ENCODE results near the gene BAIAP2L1. TPM values are rescaled to one million over a fixed set of nuclear protein-coding genes. Genes with fewer than 3 reads are reported as not detected.

BAIAP2L1 gene
- total RNA-seq, 3 donors from 2014 or later, result 1.3 to 11.0 (median 8.5) TPM

DNA sequence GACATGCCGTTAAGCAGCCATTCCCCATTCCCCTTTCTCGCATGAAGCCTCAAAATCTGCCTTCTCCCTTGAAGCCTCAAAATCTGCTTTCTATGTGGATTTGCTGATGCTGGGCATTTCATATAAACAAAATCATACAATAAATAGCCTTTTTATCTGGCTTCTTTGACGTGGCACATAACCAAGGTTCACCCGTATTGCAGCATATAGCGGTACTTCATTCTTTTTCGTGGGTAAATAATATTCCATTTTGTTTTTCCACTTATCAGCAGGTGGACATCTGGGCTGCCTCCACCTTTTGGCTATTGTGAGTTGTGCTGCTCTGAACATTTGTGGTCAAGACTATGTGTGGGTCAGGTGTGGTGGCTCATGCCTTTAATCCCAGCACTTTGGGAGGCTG lies 62.4 kb downstream of the BAIAP2L1 start:
- no peak for DNase-seq (ENCODE audit: low spot score in 2 of 2)
- H3K27ac ChIP-seq, result no peak overlapping the region
- intact Hi-C loops (cut with DNase I; ENCODE audit: low total_unique reads), result no loop called here
- H3K4me1 ChIP-seq, result no peaks in the 10 kb centered on the region
- no peak for TF ChIP-seq POLR2A (IDR thresholded peaks at IDR 0.05)
- H3K27me3 ChIP-seq, result no peaks in the 10 kb centered on the region
- H3K9me3 ChIP-seq, result no peaks in the 10 kb centered on the region
- no peak overlapping the region for H3K4me3 ChIP-seq
- no peaks in the 10 kb centered on the region for H3K36me3 ChIP-seq

DNA sequence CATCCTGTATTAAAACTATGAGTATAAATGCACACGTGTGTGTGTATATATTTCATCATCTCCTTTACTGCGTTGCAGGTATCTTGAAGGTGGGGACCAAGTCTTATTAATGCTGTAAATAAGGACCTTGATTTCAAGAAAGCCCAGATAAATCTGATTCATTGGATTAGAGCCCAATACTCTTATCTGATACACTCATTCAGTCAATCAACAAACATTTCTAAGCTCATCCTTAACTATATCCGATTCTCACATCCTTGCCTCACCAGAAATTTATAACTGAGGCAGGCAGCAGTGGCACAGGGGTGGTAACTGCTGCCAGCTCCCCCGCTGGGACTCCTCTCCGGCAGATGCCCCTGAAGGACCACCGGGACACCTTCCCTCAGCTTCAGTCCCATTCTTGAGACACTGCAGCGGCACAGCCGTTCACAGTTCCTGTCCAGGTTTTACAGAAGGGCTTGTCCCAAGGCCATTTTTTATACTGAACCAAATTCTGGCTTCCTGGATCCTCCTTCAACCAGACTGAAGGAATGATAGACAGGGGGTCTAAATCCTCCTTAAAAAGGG lies 65.4 kb downstream of the BAIAP2L1 start:
- no peak for DNase-seq (ENCODE audit: low spot score in 2 of 2)
- Histone ChIP-seq H3K9me3 (peaks cover 0 to 7% of the 10 kb centered on the region in 2 donors), H3K27ac (no peak overlapping the region), H3K36me3 (no peaks in the 10 kb centered on the region), H3K4me3 (no peak overlapping the region), H3K27me3 (no peaks in the 10 kb centered on the region), H3K4me1 (no peaks in the 10 kb centered on the region)
- intact Hi-C loops (cut with DNase I; ENCODE audit: low total_unique reads), result no loop called here
- TF ChIP-seq POLR2A (IDR thresholded peaks at IDR 0.05) (no peak), POLR2AphosphoS5 (IDR thresholded peaks at IDR 0.05) (no peak)
- TF ChIP-seq, protein P1, sequence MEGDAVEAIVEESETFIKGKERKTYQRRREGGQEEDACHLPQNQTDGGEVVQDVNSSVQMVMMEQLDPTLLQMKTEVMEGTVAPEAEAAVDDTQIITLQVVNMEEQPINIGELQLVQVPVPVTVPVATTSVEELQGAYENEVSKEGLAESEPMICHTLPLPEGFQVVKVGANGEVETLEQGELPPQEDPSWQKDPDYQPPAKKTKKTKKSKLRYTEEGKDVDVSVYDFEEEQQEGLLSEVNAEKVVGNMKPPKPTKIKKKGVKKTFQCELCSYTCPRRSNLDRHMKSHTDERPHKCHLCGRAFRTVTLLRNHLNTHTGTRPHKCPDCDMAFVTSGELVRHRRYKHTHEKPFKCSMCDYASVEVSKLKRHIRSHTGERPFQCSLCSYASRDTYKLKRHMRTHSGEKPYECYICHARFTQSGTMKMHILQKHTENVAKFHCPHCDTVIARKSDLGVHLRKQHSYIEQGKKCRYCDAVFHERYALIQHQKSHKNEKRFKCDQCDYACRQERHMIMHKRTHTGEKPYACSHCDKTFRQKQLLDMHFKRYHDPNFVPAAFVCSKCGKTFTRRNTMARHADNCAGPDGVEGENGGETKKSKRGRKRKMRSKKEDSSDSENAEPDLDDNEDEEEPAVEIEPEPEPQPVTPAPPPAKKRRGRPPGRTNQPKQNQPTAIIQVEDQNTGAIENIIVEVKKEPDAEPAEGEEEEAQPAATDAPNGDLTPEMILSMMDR (IDR thresholded peaks at IDR 0.05), result no peak

DNA sequence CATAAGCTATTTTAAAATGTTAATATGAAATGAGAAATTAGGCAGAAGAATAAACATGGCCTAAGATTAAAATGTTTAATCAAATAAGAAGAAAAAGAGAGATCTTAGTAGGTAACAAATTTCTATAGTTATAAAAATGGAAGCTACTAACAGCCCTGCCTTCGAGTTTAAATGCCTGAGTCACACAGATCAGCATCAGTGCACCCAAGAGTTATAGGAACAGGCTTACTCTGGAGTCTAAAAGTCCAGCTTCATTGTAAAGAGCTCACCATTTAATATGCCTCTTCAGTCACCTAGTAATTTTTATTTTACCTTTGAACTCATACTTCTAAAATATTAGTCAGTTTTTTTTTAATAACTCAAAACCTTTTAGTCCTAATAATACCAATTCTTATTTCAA lies 66.8 kb downstream of the BAIAP2L1 start:
- no peaks in the 10 kb centered on the region for H3K36me3 ChIP-seq
- intact Hi-C loops (cut with DNase I; ENCODE audit: low total_unique reads), result no loop called here

DNA sequence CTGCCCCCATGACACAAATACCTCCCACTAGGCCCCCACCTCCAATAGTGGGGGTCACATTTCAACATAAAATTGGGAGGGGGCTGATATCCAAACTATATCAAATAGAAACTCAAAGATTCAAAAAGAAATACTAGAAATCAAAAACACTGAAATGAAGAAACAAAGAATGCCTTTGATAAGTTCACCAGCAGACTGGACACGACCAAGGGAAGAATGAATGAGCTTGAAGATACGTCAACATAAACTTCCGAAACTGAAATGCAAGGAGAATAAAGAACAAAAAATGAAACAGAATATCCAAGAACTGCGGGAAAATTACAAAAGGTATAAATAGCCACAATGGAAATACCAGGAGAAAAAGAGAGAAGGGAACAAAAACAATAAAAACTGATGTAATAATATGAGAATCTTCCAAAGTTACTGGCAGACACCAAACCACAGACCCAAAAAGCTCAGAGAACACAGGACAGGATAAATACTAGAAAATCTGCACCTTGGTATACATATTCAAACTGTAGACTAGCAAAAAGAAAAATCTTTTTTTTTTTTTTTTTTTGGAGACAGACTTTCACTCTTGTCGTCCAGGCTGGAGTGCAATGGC lies 69.9 kb downstream of the BAIAP2L1 start:
- H3K4me3 ChIP-seq, result no peak overlapping the region
- intact Hi-C loops (cut with DNase I; ENCODE audit: low total_unique reads), result no loop called here
- H3K27ac ChIP-seq, result no peak overlapping the region
- no peak for TF ChIP-seq POLR2AphosphoS5 (IDR thresholded peaks at IDR 0.05)
- no peak for TF ChIP-seq POLR2A (IDR thresholded peaks at IDR 0.05)
- TF ChIP-seq, protein P1 (IDR thresholded peaks at IDR 0.05), result no peak
- peaks cover 0 to 9% of the 10 kb centered on the region in 2 donors for H3K9me3 ChIP-seq
- no peaks in the 10 kb centered on the region for H3K27me3 ChIP-seq
- DNase-seq (ENCODE audit: low spot score in 2 of 2), result no peak
- no peaks in the 10 kb centered on the region for H3K36me3 ChIP-seq
- H3K4me1 ChIP-seq, result no peaks in the 10 kb centered on the region

More for the DNA sequence above, 66.8 kb downstream of the BAIAP2L1 start:
- TF ChIP-seq POLR2AphosphoS5 (IDR thresholded peaks at IDR 0.05) (no peak), POLR2A (IDR thresholded peaks at IDR 0.05) (no peak)
- TF ChIP-seq, protein P1 (IDR thresholded peaks at IDR 0.05), result no peak
- Histone ChIP-seq H3K4me1 (no peaks in the 10 kb centered on the region), H3K27ac (no peak overlapping the region), H3K27me3 (no peaks in the 10 kb centered on the region), H3K4me3 (no peak overlapping the region), H3K9me3 (peaks cover 0 to 9% of the 10 kb centered on the region in 2 donors)
- no peak for DNase-seq (ENCODE audit: low spot score in 2 of 2)

DNA sequence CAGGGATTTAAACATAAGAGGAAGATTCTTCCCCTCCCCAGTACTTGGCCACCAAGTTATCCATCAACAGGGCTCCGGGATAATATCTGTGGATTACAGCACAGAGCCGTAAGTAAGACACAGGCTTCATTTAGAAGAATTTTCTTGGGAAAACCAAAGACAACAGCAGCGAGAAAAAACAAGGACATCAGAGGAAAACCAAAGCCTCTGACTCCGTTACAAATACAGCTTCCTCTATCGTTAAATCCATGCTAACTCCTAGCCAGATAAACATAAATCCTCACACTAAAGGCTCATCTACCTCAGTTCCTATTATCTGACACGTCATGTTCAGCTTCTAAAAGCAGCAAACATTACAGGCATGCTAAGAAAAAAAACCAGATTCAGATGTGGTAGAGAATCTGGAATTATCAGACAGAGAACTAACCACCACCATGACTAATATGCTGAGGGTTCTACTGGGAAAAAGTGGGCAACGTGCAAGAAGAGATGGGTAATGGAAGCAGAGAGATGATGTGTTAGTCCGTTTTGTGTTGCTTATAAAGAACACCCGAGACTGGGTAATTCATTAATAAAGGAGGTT lies 71.0 kb downstream of the BAIAP2L1 start:
- intact Hi-C loops (cut with DNase I; ENCODE audit: low total_unique reads), result no loop called here
- no peak for DNase-seq (ENCODE audit: low spot score in 2 of 2)
- TF ChIP-seq POLR2AphosphoS5 (IDR thresholded peaks at IDR 0.05) (no peak), POLR2A (IDR thresholded peaks at IDR 0.05) (no peak)
- TF ChIP-seq, protein P1 (IDR thresholded peaks at IDR 0.05), result no peak

More for the DNA sequence above, 71.0 kb downstream of the BAIAP2L1 start:
- peaks cover 0 to 9% of the 10 kb centered on the region in 2 donors for H3K9me3 ChIP-seq
- no peak overlapping the region for H3K4me3 ChIP-seq
- no peaks in the 10 kb centered on the region for H3K27me3 ChIP-seq
- no peaks in the 10 kb centered on the region for H3K36me3 ChIP-seq
- H3K4me1 ChIP-seq, result no peaks in the 10 kb centered on the region
- no peak overlapping the region for H3K27ac ChIP-seq
